Hair follicular keratinocyte (primary cell): ENCODE data around the gene CCT3. TPM values are rescaled to one million over a fixed set of nuclear protein-coding genes. Genes with fewer than 3 reads are reported as not detected.

Experiments
- total RNA-seq: library from RNA; depleted of rRNA; stranded (reverse); fragments of >200 nt; gene quantifications from 2 replicates; pipeline ENCODE4 v1.2.3, GENCODE V29; 2015

Gene CCT3
- total RNA-seq, result 392 and 473 TPM in 2 replicates

DNA sequence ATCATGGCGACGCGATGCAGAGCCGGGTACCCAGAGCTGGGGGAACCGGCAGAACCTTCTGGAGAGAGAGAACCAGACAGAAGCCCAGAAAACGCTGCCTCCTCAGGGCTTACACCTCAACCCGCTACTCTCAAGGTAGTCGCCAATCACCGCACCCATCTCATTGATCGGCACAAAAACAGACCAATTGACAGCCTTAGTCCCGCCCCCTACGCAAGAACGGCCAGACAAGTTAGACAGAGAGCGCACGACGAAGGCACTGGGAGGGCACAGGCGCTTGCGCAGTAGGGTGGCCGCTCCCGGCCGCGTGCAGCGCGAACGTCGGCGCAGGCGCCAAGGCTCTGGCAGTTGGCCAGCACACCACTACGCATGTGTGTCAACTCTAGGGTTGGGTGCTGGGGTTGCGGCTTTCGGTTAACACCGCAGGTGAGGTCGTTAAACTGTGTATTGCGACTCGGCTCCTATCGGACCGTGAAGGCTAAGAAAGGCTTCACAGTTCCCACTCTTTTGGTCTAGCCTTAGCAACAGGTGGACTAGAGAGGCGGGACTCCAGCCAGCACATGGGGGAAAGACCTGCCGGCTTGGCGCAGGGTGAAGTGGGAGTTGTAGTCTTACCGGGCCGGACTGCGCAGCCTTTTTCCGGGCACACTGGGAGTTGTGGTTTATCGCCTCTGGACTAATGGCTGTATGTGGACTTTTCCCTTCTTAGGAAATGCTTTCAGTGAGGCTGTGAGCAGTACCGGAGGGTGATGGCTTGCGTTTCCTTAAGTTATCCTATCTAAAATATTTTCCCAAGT, at the start of gene CCT3, which contains the start of gene TSACC:
Gene CCT3, minus strand, starts transcription at position 113 of the 797 bp plus-strand sequence. Its CDS starts 108 bp downstream, at position 5.
Gene TSACC, plus strand, starts transcription at position 347 of the 797 bp plus-strand sequence. CDS start 1,232 bp downstream, outside the sequence.

DNA sequence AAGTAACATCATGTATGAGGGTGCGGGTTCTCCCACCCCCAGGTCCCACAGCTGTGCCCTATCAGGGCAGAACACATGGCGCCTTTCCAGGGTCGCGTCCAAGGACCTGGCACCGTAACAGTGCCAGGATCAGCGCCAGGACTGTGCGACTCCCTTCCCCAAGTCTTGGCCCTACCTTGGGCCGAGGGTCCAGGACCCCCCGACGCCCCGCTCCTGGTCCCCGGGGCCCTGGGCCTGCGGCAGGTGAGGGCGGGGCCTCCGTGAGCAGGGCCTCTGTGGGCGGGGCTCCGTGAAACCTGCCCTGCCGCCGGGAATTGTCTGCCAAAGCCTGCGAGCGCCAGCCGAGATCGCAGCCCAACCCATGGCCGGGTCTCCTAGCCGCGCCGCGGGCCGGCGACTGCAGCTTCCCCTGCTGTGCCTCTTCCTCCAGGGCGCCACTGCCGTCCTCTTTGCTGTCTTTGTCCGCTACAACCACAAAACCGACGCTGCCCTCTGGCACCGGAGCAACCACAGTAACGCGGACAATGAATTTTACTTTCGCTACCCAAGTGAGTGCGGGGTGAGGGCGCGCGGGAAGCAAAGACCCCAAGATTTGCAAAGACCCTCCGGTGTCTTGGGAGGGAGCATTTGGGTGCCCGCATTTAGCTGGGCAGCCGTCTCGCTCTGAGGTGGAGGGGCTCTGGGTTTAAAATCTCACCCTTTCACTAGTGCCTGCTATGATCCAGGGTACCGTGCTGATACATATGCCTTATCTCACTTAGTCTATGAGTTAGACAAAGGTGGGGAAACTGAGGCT, 31.0 kb upstream of the CCT3 start, which contains the start of gene RHBG:
Gene RHBG, plus strand, starts transcription at position 323 of the 796 bp plus-strand sequence. Its CDS starts 39 bp downstream, at position 362.

DNA sequence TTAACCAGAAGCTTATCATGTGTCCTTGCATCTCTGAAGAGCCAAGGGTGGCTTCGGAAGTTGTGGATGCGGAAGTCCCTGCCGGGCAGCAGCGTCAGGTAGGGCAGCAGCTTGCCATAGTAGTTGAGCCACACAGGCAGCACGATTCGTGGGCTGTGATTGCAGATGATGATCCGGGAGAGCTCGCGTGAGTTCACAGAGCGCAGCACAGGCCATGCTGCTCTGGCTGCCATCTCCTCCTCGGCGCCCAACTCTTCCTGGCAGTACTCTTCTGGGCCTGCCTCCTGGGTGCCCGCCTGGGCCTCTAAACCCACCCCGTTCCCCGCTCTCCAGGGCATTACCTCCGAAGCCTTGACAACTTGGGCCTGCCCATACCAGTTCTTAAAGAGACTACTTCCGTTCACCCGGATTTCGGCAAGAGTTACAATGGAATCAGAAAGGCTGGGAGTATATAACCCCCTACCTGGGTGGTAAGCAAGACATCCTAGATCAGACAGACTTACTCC, 39.2 kb downstream of the CCT3 start, which contains the start of gene VHLL:
Gene VHLL, minus strand, starts transcription at position 456 of the 506 bp plus-strand sequence. Its CDS starts 118 bp downstream, at position 338.

DNA sequence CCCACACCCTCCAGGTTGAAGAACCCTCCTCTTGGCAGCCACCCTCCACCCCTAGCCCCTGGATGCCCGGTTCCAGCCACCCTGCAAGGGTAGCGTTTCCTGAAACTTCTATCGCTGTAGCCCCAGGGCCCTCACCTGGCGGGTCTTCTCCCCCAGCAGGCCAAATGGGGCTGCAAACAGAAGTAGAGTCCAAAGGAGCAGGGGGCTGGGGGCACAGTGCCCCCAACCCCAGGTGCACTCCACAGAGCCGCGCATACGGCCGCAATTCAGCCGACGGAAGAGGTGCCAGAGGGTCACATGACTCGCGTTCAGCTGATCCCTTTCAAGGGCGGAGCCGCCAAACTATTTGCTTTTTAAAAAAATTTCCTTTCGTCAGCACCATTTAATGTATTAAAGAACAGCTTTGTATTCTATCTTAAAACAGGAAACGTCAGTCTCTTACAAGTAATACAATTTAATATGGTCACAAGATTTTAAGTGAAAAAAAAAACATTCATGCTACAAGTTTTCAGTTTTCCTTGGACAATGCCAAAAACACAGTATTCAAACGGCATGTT, 42.6 kb downstream of the CCT3 start, which contains the start of gene GLMP:
Gene GLMP, minus strand, starts transcription at position 289 of the 557 bp plus-strand sequence. Its CDS starts 34 bp downstream, at position 255.

DNA sequence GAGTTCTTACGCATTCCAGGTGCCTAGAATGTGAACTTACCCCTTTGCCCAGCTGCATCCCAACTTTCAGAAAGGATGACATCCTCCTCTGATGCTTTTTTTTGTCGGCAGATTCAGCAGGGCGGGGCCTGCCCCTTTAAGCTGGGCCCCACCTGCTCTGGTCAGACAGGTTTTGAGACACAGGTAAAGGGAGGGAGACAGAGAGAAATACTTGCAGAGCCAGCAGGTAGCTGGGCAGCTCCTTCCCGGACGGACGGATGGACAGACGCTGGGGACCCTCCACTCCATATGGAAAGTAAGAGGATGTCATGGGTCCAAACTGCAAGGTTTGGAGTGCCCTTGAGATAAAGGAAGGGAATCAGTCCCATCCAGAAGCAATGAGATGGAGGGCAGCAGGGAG, 54.0 kb downstream of the CCT3 start, which contains the start of gene TMEM79:
Gene TMEM79, plus strand, starts transcription at position 214 of the 400 bp plus-strand sequence. CDS start 902 bp downstream, outside the sequence.

DNA sequence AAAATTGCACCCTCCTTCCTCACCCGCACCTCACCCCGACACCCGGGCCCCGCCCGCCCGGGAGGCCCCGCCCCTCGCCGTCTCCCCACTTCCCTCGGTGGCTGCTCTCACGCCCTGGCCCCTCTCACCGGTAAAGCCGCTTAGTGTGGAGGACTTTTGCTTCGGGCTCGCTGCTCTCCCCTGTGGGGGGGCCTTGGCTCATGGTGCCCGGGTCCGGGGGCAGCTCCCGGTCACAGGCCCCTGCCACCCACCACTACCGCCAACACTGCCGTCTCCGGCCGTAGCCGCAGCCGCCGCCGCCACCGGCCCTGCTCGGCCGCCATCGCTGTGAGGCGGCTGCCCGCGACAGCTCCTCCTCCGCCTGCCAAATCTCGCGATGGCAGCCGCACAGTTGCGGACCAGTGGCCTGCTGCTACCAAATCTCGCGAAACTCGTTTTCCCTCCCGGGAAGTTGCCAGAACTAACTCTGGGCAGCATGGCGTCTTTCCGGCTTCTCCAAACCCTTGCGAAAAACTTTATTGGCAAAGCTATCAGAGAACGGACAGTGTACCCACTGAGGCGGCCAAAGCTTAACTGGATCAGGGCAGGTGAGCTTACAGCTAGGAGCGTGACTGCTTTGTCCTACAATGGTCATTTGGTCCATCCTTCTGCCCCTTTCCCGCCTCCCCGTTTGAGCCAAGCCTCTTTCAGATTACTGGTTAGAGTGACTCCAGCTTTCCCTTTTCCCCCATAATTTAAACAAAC, 55.4 kb downstream of the CCT3 start, which contains the start of gene SMG5:
Gene SMG5, minus strand, starts transcription at position 347 of the 744 bp plus-strand sequence. Its CDS starts 145 bp downstream, at position 202.

Other genes with a start within 250 kb of the CCT3 start
- gene LMNA, start 223.6 kb downstream of the CCT3 start, total RNA-seq, result 735 and 836 TPM in 2 replicates
- gene SEMA4A, start 184.7 kb downstream of the CCT3 start, total RNA-seq, result 6.6 and 12.3 TPM in 2 replicates
- gene SLC25A44, start 144.2 kb downstream of the CCT3 start, total RNA-seq, result 8.6 and 11.0 TPM in 2 replicates
- 67.9 and 81.5 TPM in 2 replicates for gene PMF1, start 125.3 kb downstream of the CCT3 start, total RNA-seq
- gene BGLAP, start 96.1 kb downstream of the CCT3 start, total RNA-seq, result not detected in 2 replicates
- 0.30 and 2.4 TPM in 2 replicates for gene PAQR6, start 90.2 kb downstream of the CCT3 start, total RNA-seq
- gene SMG5, start 55.5 kb downstream of the CCT3 start, total RNA-seq, result 35.9 and 40.1 TPM in 2 replicates
- gene TMEM79, start 54.0 kb downstream of the CCT3 start, total RNA-seq, result 7.6 and 9.1 TPM in 2 replicates
- gene GLMP, start 42.6 kb downstream of the CCT3 start, total RNA-seq, result 39.4 and 40.7 TPM in 2 replicates
- gene VHLL, start 39.0 kb downstream of the CCT3 start, total RNA-seq, result not detected in 2 replicates
- 0.86 TPM in 1 of 2 replicates, not detected in the other for gene TSACC, start 234 bp upstream of the CCT3 start, total RNA-seq
- gene RHBG, start 30.9 kb upstream of the CCT3 start, total RNA-seq, result not detected in 2 replicates
- 18.4 and 19.6 TPM in 2 replicates for gene MEF2D, start 162.5 kb upstream of the CCT3 start, total RNA-seq
- 13.4 and 25.3 TPM in 2 replicates for gene IQGAP3, start 234.3 kb upstream of the CCT3 start, total RNA-seq
- not detected in 2 replicates for gene TTC24, start 241.4 kb upstream of the CCT3 start, total RNA-seq